HG03095 (cell line): ENCODE measurements around the gene ABHD2.
"Not testable (repeated sequence)": the region's sequence is repeated elsewhere in the genome, so short reads cannot be mapped to it uniquely, and the experiment has no call there.

ENCODE experiments used
- ATAC-seq: cut with Tn5 transposase; IDR thresholded peaks from one replicate; pipeline ENCODE4 v1.9.1; 2021; ENCODE audit warnings: moderate library complexity; ENCODE audit not compliant: unreplicated experiment

ABHD2 gene

DNA sequence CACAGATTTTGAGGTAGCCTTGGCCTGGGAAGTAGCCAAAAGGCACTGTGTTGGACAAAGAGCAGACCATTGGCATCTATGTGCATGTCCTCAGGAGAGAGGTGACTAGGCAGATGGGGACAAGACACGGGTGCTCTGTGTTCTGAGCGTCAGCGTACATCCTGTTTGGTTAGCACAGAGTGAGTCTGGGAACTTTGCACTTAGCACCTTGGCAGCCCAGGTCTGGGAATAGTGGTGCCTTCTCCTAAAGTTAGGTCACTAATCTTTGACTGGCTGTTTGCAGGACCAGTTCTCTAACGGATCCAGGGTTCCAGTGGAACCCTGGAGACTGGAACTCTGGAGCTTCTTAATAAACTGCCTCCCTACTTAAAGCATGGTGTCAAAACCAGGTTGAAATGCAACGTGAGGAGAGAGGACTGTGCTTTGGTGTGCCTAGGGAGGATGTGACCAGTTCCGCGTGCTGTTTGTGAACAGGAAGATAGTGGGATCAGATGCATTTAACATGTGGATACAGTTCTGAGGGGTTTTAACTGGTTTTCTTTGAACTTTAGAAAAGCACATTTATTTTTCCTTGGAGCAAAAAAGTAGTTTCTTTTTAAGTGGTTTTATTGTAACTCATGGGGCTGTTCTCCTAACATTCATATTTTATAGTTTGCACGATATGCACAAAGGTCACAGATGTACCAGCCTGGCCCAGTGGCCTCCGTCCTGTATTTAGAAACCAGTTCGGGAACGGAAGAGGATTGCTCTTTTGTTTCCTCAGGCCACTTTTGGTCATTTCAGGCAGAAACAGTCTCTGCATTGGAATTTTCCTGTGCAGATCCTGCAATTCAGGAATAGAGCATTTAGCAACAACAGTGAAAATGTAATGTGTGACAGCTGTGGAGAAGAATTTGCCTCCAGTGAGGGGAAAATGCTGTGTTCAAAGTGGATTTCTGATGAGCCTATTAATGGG is 48.8 kb downstream of the ABHD2 start:
- no peak for ATAC-seq

GRCh38 chr15:89137926-89138325 is 49.7 kb downstream of the ABHD2 start:
- ATAC-seq: no peak

DNA sequence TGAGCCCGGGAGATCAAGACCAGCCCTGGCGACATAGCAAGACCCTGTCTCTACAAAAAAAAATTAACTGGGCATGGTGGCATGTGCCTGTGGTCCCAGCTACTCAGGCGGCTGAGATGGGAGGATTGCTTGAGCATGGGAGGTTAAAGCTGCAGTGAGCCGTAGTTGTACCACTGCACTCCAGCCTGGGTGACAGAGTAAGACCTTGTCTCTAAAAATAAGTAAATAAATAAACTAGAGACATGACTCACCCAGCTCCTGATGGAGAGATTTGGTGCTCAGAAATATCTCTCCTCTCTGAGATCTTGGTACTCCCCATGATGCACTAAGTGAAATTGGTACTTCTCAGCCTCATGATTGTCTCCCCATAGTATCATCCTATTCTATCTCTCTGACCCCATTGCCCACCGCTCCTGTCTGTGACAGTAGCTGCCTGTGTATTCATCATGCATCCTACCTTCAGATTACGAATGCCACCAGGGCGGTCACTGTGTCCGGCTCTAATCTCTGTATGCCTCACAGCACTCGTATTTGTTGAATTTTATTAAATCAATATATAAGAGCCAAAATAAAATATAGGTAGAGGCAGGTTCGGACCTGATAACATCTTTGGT is 50.9 kb downstream of the ABHD2 start:
- no peak for ATAC-seq

- no peak for ATAC-seq
Observed at GRCh38 chr15:89139613-89140499, 51.6 kb downstream of the ABHD2 start.

- no peak for ATAC-seq
Observed at GRCh38 chr15:89140595-89140994, 52.3 kb downstream of the ABHD2 start.

DNA sequence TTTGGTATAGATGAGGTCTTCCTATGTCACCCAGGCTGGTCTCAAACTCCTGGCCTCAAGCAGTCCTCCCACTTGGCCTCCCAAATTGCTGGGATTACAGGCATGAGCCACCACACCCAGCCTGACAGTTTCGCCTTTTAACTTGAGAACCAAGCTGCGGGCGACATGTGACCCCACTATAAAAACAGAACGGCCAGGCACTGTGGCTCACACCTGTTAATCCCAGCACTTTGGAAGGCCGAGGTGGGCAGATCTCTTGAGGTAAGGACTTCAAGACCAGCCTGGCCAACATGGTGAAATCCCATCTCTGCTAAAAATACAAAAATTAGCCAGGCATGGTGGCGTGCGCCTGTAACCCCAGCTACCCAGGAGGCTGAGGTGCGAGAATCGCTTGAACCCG is 52.9 kb downstream of the ABHD2 start:
- not testable (repeated sequence) for ATAC-seq

- ATAC-seq: no peak
Observed at GRCh38 chr15:89141885-89142284, 53.6 kb downstream of the ABHD2 start.

DNA sequence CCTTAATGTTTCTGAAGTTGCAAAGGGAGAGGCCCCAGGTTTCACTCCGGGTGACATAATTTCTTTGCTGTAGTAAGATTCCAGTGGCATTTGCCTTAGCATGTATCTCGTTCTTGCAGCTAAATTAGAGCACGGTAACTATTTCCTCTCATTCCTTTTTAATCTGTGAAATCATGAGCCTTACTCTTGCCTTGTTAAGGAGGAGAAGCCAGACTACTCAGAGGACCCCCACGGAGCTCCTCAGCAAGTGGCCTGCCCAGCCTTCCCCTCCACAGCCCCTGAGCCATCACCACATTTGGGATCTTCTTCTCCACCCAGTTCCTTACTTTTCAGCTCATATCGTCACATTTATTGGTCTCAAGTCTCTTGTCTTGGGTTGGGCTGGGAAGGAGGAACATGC is 54.2 kb downstream of the ABHD2 start:
- ATAC-seq: no peak

DNA sequence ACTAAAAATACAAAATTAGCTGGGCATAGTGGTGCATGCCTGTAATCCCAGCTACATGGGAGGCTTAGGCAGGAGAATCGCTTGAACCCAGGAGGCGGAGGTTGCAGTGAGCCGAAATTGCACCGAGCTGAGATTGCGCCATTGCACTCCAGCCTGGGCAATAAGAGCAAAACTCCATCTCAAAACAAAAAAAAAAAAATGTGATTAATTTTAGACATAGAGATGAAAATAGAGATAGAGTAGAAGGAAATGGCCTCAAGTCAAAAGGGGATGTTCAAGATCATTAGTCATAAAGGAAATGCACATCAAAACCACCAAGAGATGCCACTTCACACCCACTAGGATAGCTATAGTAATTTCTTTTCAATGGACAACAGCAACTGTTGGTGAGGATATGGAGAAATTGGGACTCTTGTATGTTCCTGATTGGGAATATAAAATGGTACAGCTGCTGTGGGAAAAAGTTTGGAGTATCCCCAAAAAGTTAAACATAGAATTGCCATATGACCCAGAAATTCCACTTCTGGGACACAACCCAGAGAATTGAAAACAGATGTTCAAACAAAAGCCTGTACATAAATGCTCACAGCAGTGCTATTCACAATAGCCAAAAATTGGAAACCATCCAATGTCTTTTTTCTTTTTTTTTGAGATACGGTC is 55.4 kb downstream of the ABHD2 start:
- ATAC-seq: no peak

DNA sequence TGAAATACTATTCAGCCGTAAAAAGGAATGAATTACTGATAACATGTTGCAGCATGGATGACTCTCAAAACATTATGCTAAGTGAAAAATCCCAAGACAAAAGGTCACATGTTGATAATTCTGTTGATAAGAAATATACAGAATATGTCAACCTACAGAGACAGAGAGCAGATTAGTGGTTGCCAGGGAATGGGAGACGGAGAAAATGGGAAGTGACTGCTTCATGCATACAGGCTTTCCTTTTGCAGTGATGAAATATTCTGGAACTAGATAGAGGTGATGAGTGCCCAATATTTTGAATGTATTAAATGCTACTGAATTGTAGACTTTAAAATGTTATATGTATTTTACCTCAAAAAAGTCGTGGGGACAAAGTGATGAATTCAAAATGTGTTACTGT is 56.2 kb downstream of the ABHD2 start:
- ATAC-seq: no peak

GRCh38 chr15:89146366-89146765 is 58.1 kb downstream of the ABHD2 start:
- no peak for ATAC-seq

DNA sequence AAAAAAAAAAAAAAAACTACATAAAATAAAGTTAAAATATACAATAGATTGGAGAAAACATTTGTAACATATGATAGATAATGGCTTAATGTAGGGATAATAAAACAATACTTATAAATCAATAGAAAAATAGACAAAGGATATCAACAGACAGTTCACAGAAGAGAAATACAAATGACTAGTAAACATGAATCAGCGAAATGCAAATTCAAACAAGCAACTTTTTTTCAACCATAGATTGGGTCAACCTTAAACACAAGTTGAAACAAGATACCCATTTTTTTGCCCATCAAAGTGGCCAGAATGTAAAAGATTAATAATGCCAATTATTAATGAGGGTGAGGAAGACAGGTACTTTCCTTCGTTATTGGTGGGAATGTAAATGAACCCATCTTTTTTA is 59.9 kb downstream of the ABHD2 start:
- no peak for ATAC-seq

DNA sequence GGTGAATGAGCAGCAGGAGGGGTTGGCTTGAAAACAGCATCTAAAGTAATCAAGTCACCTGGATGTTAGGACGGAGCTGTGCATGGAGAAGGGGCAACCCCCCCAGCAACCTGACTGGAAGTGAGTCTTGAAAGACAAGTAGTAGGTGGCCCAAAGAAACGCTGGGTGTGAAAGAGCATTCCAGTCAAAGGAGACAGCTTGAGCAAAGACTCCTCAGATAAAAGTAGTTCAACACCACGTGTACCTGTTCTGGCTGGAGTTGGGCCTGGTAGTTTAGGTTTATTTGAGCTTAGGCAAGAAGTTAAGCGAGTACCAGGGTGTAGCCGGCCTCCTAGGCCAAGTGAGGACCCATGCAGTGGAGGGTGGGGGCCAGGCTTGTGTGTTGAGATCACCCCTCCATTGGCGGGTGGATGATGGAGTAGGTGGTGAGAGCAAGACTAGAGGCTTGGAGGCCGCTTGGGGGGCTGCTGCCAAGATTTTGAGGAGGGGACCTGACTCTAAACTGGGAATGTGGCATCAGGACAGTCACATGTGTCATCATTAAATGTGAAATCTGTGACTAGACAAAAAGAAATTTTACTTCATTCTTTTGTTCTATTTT is 61.3 kb downstream of the ABHD2 start:
- no peak for ATAC-seq

- no peak for ATAC-seq
Observed at GRCh38 chr15:89150287-89150686, 62.0 kb downstream of the ABHD2 start.

GRCh38 chr15:89150762-89151664 is 62.8 kb downstream of the ABHD2 start:
- ATAC-seq: no peak

DNA sequence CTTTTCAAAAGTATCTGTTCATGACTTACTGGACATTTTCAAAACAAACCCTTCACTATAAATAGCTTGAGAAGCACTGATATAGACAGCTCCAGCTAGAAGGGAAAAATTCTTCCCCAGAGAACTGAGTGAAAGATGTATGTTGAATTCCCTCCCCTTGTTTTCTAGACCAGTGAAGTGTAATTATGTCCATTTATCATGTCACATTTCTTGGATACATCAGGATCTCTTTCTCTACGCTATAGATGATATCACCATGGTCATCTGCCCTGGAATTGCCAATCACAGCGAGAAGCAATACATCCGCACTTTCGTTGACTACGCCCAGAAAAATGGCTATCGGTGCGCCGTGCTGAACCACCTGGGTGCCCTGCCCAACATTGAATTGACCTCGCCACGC is 66.9 kb downstream of the ABHD2 start:
- ATAC-seq: no peak

DNA sequence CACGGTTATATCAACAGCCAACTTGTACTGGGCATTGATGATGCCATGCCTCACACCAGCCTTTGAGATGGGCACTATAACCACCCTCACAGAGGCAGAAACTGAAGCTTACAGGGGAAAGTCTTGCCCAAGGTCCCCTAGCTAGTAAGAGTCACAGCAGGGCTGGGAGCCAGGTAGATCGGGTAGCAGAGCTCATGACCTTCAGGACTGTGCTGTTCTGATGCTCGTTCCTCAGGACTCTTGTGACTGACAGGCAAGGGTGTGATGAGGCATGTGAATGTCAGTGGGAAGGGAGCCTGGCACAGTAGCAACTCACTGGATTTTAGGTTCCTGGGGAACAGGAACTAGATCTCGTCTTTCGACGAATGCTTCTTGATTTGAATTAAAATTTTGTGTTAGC is 67.4 kb downstream of the ABHD2 start:
- no peak for ATAC-seq

DNA sequence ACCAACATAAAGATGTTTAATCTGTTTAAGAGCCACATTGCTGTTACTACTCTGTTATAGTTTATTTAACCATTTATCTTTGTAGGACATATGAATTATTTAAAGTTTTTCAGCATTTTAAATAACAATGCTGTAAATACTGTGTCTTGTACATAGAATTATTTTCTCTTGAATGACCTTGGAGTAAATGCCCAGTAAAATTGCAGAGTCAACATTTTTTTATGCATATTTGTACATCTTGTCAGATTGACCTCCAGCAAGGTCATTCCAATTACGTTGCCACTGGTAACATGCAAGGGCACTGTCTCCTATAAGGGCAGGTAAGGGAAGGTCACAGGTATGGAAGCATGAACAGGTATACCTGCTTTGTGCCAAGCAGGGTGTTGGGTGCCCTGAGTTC is 68.8 kb downstream of the ABHD2 start:
- ATAC-seq: no peak

- no peak for ATAC-seq
Observed at GRCh38 chr15:89157918-89158564, 69.8 kb downstream of the ABHD2 start.
